Fibroblast of pulmonary artery (primary cell): Measurements from ENCODE around the gene ATF4.

ENCODE experiments used
- DNase-seq: peaks from one replicate; pipeline ENCODE4 v3.0.0-alpha.2; 2010; ENCODE audit warnings: low read depth
- H3K4me3 ChIP-seq: replicated peaks from 2 replicates; pipeline ENCODE4 v1.5.1; 2011; ENCODE audit warnings: low read depth, mild to moderate bottlenecking, control low read depth, low read length, moderate library complexity
- TF ChIP-seq, protein P1 (sequence below): IDR thresholded peaks from 2 replicates; pipeline ENCODE4 v1.5.1; 2011; ENCODE audit warnings: mild to moderate bottlenecking, control low read depth, low read length, inconsistent platforms; ENCODE audit errors: missing control alignments

Gene ATF4

DNA sequence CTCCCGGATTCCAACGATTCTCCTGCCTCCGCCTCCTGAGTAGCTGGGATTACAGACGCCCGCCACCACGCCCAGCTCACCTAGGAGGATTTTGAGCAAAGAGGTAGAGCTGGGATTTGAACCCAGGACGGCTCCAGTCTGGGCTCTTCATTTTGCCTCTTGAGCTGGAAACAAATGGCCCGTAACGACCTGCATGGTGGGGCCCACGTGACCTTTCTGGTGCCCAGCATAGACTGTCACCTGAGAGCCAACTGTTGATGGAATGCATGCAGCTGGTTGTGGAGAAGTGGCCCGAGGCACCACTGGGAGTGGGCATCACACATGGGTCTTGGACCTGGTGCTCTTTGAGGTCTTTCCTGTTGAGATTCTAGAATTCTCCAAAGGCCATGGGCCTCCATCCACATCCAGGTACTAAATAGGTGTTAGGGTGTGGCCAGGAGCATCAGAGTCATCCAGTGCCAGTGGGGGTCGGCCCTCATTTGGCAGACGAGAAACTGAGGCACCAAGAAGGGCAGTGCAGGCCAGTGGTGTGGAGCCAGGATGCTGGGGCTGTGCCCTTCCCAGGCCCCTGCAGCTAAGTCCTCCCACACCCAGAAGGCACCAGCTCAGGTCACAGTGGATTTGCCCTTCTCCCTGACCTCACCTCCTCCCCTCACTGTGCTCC lies 3.9 kb downstream of the ATF4 start:
- peak overlapping the region; percentile 14 for H3K4me3 ChIP-seq
- no peak for DNase-seq
- TF ChIP-seq, protein P1, sequence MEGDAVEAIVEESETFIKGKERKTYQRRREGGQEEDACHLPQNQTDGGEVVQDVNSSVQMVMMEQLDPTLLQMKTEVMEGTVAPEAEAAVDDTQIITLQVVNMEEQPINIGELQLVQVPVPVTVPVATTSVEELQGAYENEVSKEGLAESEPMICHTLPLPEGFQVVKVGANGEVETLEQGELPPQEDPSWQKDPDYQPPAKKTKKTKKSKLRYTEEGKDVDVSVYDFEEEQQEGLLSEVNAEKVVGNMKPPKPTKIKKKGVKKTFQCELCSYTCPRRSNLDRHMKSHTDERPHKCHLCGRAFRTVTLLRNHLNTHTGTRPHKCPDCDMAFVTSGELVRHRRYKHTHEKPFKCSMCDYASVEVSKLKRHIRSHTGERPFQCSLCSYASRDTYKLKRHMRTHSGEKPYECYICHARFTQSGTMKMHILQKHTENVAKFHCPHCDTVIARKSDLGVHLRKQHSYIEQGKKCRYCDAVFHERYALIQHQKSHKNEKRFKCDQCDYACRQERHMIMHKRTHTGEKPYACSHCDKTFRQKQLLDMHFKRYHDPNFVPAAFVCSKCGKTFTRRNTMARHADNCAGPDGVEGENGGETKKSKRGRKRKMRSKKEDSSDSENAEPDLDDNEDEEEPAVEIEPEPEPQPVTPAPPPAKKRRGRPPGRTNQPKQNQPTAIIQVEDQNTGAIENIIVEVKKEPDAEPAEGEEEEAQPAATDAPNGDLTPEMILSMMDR: no peak

DNA sequence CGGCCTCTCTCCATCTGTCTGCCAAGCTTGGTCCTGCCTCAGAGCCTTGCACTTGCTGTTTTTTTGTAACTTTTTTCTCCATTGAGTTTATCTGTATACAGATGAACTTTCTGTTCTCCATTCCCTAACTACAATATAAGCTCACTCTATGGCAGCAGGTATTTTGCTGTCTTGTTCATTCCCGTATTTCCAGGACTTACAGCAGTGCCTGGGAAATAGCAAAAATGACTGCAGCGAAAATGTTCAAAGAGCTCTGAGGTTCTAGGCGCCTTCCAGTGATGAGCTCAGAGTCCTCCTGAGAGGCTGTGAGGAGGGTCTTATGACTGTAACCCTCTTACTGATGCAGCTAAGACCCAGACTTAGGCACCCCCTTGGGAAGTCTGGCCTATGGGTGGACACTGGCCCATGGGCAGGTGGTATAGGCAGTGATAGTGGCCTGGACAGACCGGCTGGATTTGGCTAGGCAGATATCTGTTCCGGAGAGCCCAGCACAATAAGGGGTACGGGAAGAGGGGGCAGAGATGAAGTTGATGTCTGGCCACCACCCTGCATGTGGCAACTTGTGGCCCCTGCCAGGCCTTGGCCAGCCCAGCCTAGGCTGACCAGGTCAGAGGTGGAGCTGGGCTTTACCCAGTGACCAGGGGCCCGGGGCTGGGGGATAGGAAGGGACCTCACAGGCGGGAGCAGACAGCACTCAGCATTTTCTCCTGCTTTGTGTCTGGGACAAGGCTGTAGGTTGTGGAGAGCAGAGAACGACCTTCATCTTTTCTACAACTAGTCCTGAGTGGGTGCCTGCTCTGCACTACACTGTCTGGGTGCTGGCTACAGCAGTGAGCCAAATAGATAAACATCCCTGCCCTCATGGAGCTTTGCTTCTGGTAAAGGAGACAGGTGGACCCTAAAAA lies 4.6 kb downstream of the ATF4 start:
- TF ChIP-seq, protein P1: no peak
- H3K4me3 ChIP-seq: no peak overlapping the region
- no peak for DNase-seq

DNA sequence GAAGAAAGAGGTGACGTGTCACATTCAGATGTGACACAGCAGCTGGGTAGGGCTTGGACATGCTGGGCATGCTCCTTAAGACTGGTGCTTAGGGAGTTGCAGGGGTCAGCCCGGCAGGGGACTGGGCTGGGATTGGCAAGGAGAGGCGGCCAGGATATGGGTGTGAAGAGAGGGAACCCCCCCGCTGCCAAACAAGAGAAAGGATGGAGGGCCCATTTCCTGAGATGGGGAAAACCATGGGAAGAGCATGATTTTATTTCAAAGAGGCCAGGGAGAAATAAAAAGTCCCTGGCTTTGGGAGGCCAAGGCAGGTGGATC lies 5.3 kb downstream of the ATF4 start:
- TF ChIP-seq, protein P1: no peak
- H3K4me3 ChIP-seq: no peak overlapping the region
- DNase-seq: no peak

DNA sequence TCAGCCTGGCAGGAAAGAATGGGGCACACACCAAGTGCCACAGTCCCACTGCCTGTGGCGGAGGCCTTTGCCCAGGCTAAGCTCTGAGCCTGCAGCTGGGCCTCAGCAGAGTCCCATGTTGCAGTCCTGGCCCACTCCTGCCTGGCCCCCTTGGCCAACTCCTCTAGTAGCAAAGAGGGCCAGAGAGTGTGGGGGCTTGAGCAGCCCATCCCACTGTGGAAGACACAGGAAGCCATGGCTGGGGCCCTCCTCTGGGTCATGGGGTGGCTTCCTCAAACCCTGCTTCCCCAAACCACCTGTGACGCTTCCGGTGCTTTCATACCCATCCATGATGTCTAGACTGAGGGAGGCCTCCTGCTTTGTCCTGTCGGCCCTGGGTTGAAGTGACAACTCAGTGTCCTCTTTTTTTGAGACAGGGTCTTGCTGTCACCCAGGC lies 6.4 kb downstream of the ATF4 start:
- H3K4me3 ChIP-seq: no peak overlapping the region
- TF ChIP-seq, protein P1: no peak
- no peak for DNase-seq

DNA sequence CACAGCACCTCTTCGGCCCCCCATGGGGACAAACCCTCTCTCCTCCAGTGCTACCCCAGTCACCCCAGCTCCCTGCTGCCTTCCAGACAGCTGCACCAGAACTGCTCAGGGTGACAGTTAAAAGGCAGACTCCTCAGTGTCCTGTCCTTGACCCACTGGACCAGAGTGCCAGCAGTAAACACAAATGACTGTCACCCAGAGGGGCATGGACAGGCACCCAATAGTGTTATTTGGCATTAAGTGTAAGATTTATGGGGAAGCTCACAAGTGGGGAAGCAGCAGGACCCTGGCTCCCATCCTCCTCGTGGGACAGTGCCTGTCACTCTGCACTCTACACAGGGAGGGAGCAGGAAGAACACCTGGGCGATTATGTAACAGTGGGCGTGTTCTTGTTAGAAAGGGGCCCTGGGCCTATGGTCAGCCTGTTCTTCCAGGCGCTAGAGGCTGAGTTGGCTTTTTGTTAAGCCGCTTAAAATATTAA lies 7.2 kb downstream of the ATF4 start:
- TF ChIP-seq, protein P1: no peak
- no peak for DNase-seq
- H3K4me3 ChIP-seq: no peak overlapping the region

DNA sequence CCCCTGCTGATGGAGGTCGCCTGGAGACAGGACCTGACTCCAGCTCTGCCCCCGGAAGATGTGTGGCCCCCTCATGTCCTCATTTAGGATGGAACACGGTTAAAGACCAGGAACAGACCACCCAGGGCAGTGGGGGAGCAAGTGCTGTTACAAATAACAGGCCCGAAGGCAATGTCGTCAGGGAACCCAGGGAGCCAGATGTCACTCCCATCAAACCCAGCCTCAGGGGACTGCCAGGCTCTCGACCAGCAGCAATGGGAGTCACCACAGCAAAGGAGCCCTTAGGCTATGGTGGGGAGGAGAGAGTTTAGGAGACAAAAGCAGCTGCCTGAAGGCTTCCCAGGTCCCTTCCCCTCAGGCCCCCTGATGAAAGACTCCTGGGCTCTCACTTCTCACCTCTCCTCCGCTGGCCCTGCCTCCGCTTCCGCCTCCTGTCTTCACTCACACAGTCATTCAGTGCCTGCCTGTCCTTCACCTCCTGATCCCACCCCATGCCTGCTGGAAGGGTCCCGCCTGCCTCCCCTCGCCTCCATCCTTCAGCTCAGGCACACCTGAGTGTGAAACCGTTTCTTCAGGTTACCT lies 7.8 kb downstream of the ATF4 start:
- no peak for DNase-seq
- no peak overlapping the region for H3K4me3 ChIP-seq
- TF ChIP-seq, protein P1: no peak
